AG04450 (cell line): Measurements from ENCODE around the gene TTLL1. TPM values are rescaled to one million over a fixed set of nuclear protein-coding genes. Genes with fewer than 3 reads are reported as not detected.
A peak's percentile ranks its signal among the peaks of the same experiment; 100 is the strongest.

Source experiments
- CTCF ChIA-PET: fragments of 300-600, 350-600 bp; formaldehyde crosslinking; extraction: SDS; loops from one replicate; lab custom pipeline; 2022; ENCODE audit warnings: antibody characterized with exemption, inconsistent platforms; lab: Charles Lee
- POLR2A ChIA-PET: fragments of 350-600 bp; formaldehyde crosslinking; extraction: SDS; loops from one replicate; lab custom pipeline; 2021; ENCODE audit warnings: antibody characterized with exemption, inconsistent platforms; lab: Yijun Ruan, JAX
- DNase-seq: peaks from one replicate; pipeline ENCODE4 v3.0.0-alpha.2; 2011; ENCODE audit warnings: low read depth, low spot score
- H3K27ac ChIP-seq: one replicate; pipeline ENCODE4 v1.5.1; 2012; ENCODE audit warnings: low read depth, low read length, control low read depth
- H3K27me3 ChIP-seq: one replicate; pipeline ENCODE4 v1.6.0; 2012; ENCODE audit warnings: low read length; ENCODE audit not compliant: control insufficient read depth, insufficient read depth
- H3K4me3 ChIP-seq: 2 replicates; pipeline ENCODE4 v1.5.1; 2011; ENCODE audit warnings: mild to moderate bottlenecking, low read depth, low read length, control low read depth
- H3K9me3 ChIP-seq: 2 replicates; pipeline ENCODE4 v1.5.1; 2012; ENCODE audit warnings: low read length; ENCODE audit not compliant: control insufficient read depth, insufficient read depth
- CTCF ChIP-seq: IDR thresholded peaks from 2 replicates; pipeline ENCODE4 v1.5.1; 2011; ENCODE audit warnings: low read depth, low read length, control low read depth, inconsistent platforms
- polyA plus RNA-seq: library from polyadenylated mRNA; depleted of rRNA; stranded (reverse); fragments of >200 nt; gene quantifications from 2 replicates; pipeline ENCODE4 v1.2.3, GENCODE V29; 2011

Gene TTLL1
- polyA plus RNA-seq, 1 experiment, result 17.5 TPM

GRCh38 chr22:43077121-43077877, 11.9 kb downstream of the TTLL1 start:
- DNase-seq, result no peak
- no peaks in the 10 kb centered on the region for H3K27me3 ChIP-seq
- POLR2A ChIA-PET, result no interaction called here
- no peak overlapping the region for H3K27ac ChIP-seq
- CTCF ChIA-PET, result no interaction called here
- H3K9me3 ChIP-seq, result no peaks in the 10 kb centered on the region
- no peak for TF ChIP-seq CTCF
- H3K4me3 ChIP-seq, result no peak overlapping the region

- ChIA-PET POLR2A (no interaction called here), CTCF (no interaction called here)
- Histone ChIP-seq H3K4me3 (no peak overlapping the region), H3K27ac (peak overlapping the region; percentile 65), H3K9me3 (no peaks in the 10 kb centered on the region), H3K27me3 (no peaks in the 10 kb centered on the region)
- no peak for DNase-seq
- no peak for TF ChIP-seq CTCF
These were observed 22.3 kb downstream of the TTLL1 start for GRCh38 chr22:43066844-43067385.

DNA sequence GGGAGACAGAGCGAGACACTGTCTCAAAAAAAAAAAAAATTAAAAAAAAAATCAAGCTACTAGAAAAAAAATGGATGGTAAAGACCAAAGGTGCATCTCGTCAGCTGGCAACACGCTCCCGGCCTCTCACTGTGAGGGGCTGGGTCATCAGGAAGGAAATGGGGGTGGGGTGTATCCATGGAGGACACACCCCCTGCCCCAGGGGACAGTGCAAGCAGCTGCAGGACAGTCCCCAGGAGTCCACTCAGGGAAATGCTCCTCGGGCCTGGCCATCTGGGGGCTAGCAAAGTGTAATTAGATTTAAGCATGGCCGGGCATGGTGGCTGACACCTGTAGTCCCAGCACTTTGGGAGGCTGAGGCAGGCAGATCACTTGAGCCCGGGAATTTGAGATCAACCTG, 23.1 kb downstream of the TTLL1 start:
- CTCF ChIA-PET, result no interaction called here
- Histone ChIP-seq H3K27me3 (no peaks in the 10 kb centered on the region), H3K9me3 (no peaks in the 10 kb centered on the region), H3K4me3 (no peak overlapping the region), H3K27ac (no peak overlapping the region)
- no peak for DNase-seq
- TF ChIP-seq CTCF, result no peak
- POLR2A ChIA-PET, result no interaction called here

- Histone ChIP-seq H3K27ac (no peak overlapping the region), H3K4me3 (no peak overlapping the region), H3K9me3 (no peaks in the 10 kb centered on the region; the same call in 1 of the 2 replicates), H3K27me3 (no peaks in the 10 kb centered on the region)
- TF ChIP-seq CTCF, result peak; percentile 56
- ChIA-PET POLR2A (interaction anchor here (0.5 to 0.6 kb wide), 2 partner anchors 196 to 425 kb away, joined by 3 to 4 read pairs; no protein-coding TSS in a partner anchor), CTCF (interaction anchor here (0.8 to 1.3 kb wide), 5 partner anchors 9 to 147 kb away, joined by 3 to 6 read pairs (median 3); no protein-coding TSS in a partner anchor)
- no peak for DNase-seq
These were observed 29.0 kb downstream of the TTLL1 start for GRCh38 chr22:43060183-43060582.

GRCh38 chr22:43057641-43058040, 31.6 kb downstream of the TTLL1 start:
- Histone ChIP-seq H3K27me3 (no peaks in the 10 kb centered on the region), H3K4me3 (no peak overlapping the region), H3K9me3 (no peaks in the 10 kb centered on the region; the same call in 1 of the 2 replicates), H3K27ac (no peak overlapping the region)
- POLR2A ChIA-PET, result no interaction called here
- no peak for TF ChIP-seq CTCF
- CTCF ChIA-PET, result interaction anchor here (0.7 kb wide), 1 partner anchor 92 kb away, joined by 3 read pairs; no protein-coding TSS in a partner anchor
- DNase-seq, result no peak
